ENCODE results near the gene CDK14. TPM values are rescaled to one million over a fixed set of nuclear protein-coding genes. Genes with fewer than 3 reads are reported as not detected.

Gene CDK14
- total and polyA plus RNA-seq, 2 of the 8 experiments (the other 6 are each of a cell fraction or from before 2014, with no cell fraction given), result 5.5 to 47.3 TPM

- TF ChIP-seq SIN3A (conservative IDR thresholded peaks at IDR 0.05 in 1 of 2, IDR thresholded peaks at IDR 0.05 in 1 of 2; ENCODE audit: low read depth in 1 of 2, low read length in 2 of 2) (no peak), RNF2 (IDR thresholded peaks at IDR 0.05; ENCODE audit: borderline replicate concordance, low read depth, low read length, missing control alignments, poor library complexity, severe bottlenecking) (no peak)
These were observed 102.5 kb downstream of the CDK14 start (continued) for GRCh38 chr7:90698616-90699015.
